HG02938 (cell line): ENCODE data around the gene OR1J2.
A peak's percentile ranks its signal among the peaks of the same experiment; 100 is the strongest.
"Not testable (repeated sequence)": the region's sequence is repeated elsewhere in the genome, so short reads cannot be mapped to it uniquely, and the experiment has no call there.

ENCODE experiments used
- ATAC-seq: cut with Tn5 transposase; IDR thresholded peaks from one replicate; pipeline ENCODE4 v1.9.1; 2021; ENCODE audit warnings: mild to moderate bottlenecking, moderate library complexity; ENCODE audit not compliant: unreplicated experiment

OR1J2 gene, protein sequence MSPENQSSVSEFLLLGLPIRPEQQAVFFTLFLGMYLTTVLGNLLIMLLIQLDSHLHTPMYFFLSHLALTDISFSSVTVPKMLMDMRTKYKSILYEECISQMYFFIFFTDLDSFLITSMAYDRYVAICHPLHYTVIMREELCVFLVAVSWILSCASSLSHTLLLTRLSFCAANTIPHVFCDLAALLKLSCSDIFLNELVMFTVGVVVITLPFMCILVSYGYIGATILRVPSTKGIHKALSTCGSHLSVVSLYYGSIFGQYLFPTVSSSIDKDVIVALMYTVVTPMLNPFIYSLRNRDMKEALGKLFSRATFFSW

DNA sequence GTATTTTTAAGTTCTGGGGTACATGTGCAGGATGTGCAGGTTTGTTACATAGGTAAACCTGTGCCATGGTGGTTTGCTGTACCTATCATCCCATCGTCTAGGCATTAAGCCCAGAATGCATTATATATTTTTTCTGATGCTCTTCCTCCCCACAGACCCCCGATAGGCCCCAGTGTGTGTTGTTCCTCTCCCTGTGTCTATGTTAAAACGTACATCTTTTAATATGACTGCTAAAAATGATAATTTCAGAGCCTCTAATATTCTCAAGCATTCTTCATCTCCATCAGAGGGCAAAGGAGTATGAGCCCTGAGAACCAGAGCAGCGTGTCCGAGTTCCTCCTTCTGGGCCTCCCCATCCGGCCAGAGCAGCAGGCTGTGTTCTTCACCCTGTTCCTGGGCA lies at the start of gene OR1J2:
Gene OR1J2 (plus strand): TSS at position 301 of the 400 bp plus-strand sequence. CDS start 0 bp downstream, at position 301.
- ATAC-seq = no peak

DNA sequence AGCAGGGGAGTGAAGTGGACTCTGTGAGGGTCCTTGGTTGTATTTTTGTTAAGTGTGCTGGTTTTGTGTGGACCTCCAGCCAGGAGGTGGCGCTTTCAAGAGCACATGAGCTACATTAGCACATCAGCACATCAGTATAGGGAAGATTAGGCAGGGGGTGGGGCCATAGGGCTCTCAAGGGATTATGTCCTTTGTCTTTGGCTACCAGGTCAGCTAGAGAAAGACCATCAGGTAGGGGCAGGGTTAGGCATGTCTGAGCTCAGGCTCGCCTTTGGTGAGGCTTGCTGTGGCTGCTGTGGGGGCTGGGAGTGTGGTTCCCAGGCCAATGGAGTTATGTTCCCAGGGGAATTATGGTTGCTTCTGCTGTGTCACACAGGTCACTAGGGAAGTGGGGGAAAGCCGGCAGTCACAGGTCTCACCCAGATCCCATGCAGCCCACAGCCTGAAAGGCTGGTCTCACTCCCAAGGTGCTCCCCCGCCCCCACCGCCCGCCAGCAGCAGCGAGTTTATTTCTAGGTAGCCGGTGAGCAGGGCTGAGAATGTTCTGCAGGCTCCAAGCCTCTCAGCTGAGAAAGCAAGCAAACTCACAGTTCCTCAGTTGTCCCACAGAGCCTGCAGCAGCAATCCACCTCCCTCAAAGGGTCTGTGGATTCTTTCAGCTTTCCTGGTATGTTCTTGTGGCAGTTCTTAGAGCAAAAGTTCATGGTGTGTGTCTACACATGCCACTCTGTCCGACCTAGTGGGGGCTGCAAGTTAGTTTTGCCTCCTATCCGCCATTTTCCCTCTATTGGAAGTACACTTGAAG lies 46.6 kb upstream of the OR1J2 start:
- no peak for ATAC-seq

DNA sequence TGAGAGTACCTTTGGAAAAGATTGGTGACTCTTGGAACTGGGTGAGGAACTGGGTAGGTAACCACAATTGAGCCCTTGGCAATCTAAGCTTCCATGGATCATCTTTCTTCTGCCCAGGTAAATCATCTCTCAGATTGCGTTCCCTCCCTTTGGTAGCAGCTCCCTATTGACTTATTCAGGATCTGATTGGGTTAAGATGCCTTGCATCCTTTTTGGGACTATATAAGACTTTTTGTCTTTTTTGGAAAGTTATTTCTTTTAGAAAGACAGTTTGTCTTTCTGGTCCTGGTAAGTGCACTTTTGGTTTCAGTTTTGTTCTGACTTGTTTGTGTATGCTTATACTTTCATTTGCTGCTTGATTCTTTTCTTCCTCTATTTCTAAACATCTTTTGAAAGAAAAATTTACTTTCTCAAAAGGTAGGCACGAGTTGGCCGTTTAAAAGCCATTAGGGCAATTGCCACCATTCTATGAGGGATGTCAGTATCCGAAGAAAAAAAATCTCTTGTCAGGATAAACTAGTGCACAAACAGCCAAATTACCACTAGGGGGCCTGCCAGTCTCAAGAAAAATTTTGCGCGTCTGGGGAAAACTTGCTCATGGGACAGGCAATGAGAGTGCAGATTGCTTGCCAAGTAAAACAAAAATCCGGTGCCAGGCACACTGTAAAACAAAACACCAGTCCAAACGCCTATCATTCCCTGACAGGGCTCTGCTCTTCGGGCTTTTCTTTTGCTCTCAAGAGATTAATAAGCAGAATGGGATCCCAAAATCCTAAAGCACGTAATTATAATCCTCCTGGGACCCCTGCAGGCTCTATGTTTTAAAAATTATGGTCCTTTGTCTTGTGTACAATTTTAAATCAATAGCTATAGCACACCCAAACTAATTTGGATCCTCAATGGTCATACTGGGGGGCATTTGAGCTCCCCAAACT lies 45.7 kb upstream of the OR1J2 start:
- ATAC-seq = peak; percentile 84

DNA sequence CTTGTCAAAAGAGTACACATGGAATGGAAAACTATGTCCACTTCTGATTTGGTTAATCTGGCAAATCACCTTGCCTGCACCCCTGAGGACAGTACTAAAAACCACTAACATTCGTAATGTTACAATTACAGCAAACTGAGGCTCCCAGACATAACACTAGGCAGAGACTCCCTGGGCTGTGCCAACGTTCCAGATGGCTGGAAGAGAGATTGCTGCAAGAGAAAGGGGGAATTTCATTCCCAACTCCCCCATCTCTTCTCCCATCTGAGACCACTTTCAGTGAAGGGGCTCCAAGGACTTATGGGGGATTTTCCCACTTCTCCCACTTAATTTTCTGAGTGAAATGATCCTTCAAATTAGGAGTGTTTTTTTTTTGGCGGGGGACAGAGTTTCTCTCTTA lies 44.1 kb upstream of the OR1J2 start:
- ATAC-seq = no peak

DNA sequence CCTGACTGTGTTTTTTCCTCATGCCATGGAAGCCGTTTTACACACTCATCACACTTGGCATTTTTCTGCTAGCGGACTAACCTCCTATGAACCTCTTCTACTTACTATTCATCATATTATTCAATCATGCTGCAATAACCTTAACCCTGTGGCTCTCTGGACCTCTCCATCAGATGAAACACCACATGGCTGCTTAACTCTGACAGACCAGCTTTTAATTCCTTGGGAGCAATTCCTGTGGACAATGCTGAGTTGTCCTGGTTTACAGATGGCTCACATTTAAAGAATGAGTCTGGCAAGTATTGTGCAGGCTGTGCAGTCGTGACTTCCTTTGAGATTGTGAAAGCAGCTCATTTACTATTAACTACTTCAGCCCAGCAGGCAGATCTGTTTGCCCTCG lies 41.9 kb upstream of the OR1J2 start:
- ATAC-seq = no peak

DNA sequence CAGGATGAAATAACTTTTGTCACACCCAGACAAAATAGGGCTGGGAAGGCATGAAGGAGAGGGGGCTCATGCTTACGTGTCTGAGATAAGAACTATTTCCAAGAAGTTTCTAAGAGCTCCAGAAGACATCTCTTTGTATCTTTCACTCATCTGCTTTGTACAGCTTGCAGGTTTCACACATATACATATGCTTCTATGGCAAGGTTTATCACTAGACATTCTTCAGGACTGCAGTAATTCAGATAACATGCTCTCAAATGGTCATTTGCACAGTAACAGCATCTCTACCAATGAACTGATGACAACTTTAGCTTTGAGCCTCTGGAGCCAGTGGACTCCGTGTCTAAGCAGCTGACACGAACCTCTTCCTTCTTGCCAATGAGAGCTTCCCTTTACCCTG lies 36.0 kb upstream of the OR1J2 start:
- no peak for ATAC-seq

DNA sequence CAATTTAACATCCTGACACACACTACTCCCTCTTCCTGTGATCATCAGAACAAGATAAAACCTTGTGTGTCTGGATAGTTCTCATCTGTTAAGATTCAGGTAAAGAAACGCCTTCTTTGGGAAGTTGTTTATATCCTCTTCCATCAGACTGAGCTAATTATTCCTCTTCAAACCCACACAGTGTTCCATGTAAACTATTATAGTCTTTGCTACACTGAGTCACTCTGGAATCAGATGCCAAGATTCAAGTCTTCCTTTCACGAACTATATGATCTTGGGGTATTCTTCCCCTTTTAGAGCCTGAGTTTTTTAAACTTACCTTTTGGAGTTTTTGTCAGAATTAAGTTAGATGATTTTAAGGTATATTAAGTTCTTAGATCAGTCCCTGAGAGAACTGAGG lies 34.9 kb upstream of the OR1J2 start:
- no peak for ATAC-seq

DNA sequence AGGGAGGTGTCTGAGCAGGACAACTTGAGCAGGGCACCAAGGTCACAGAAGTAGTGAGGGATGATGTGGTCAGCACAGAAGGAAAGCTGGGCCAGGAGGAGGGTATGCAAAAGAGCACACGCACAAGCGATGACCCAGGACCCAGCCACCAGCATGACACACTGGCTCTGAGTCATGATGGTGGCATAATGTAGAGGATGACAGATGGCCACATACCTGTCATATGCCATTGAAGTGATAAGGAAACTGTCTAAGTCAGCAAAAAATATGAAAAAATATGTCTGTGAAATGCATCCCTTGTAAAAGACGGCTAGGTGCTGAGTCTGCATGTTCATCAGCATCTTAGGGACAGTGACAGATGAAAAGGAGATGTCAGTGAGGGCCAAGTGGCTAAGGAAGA lies 33.3 kb upstream of the OR1J2 start:
- ATAC-seq = no peak

DNA sequence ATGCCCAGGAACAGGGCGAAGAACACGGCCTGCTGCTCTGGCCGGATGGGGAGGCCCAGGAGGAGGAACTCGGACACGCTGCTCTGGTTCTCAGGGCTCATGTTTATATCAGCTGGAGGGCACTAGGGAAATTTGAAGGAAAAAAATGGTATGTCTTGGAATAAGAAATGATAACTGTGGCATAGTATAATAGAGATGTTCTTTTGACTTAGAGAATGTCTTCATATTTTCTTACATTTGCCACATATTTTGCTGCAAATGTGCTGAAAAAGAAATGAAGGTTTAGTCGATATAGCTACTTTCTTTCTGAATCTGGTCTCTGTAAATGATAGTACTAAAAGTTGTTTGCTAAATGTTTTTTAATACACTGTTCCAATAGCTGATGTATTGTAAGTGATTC lies 32.8 kb upstream of the OR1J2 start, which contains the start of gene OR1J1:
Gene OR1J1 (minus strand): TSS at position 101 of the 400 bp plus-strand sequence. CDS start 0 bp downstream, at position 101.
- ATAC-seq = no peak

DNA sequence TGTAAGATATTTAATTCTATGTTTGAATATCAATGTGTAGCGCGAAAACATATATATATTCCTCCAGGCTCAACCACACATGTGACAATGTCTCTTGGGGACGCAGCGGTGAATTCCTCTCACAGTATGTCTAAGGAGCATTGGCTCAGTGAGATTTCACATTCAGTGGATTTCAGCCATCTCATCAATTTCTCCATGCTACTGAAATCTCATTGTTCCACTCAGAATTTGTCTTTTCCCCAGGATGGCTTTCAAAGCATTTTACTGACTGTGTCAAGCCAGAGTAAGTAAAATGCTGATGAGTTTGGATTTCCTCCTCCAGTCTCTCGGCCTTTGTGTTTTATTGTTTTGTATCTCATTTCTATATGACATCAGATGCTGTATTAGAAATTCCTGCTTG lies 31.5 kb upstream of the OR1J2 start:
- ATAC-seq = no peak

DNA sequence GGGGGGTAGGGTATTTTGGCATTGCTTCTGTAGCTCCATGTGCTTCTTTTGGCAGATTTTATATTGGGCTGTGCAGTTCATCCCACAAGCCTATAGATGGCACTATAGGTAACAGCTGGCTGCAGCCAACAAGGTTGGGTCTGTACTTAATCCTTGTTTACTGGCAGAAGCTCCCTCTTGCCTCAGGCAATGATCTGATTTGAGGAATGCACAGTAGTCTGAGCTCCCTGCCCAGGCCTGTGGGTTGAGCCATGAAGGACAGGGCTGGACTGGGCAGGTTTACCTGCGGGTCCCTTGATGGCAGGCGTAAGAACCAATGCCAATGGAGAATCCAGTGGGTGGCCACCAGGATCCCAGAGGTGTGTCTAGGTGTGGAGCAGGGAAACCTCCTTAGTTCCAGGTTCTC lies 11.7 kb upstream of the OR1J2 start:
- ATAC-seq = no peak

DNA sequence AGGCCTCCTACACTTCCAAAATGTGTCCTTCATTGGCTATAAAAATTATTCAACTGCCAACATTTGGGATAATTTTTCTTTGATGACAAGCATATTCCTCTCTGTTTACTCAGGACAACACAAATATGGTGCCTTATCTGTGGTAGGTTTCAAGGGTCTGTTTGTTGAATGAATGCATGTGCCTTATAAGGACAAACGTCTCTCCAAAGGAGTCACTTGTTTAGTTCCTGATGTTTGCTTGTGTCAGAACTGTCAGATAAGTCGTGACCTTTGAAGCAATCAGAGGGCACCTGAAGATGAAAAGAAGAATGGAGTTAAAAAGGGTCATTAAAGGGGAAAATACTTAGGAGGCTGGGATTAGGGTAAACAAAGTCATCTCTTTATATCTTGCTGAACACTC lies 3.6 kb upstream of the OR1J2 start:
- no peak for ATAC-seq

DNA sequence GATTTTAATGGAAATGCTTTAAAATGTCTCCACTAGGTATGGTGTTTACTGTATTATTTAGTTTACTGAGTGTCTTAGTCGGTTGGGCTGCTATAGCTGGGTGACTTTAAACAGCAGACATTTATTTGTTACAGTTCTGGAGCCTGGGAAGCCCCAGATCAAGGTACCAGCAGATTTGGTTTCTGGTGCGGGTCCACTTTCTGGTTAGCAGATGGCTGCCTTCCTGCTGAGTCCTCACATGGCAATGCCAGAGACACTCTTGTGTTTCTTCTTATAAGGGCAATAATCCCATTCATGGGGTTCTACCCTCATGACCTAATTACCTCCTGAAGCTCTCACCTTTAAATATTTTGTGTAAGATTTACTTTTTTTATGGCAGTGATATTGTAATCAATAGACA lies 7.6 kb downstream of the OR1J2 start:
- no peak for ATAC-seq

DNA sequence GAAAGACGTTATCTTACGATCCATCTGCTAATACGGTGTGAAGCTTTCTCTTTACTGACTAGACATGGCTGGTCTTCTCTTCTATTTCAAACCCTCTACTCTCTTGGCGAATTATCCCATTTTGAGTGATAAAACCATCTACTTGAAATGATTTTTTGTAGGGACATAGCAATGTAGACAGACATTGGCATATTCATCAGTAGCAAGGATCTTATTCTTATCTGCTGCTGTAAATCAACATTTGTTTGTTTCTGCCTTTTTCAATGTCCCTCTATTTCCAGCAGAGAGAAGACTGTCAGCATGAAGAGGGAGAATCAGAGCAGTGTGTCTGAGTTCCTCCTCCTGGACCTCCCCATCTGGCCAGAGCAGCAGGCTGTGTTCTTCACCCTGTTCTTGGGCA lies 8.2 kb downstream of the OR1J2 start, which contains the start of gene OR1J4:
Gene OR1J4 (plus strand): TSS at position 301 of the 400 bp plus-strand sequence. CDS start 0 bp downstream, at position 301.
- no peak for ATAC-seq

DNA sequence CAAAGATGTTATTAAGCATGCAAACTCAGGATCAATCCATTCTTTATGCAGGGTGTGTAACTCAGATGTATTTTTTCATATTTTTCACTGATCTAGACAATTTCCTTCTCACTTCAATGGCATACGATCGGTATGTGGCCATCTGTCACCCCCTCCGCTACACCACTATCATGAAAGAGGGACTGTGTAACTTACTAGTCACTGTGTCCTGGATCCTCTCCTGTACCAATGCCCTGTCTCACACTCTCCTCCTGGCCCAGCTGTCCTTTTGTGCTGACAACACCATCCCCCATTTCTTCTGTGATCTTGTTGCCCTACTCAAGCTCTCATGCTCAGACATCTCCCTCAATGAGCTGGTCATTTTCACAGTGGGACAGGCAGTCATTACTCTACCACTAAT lies 8.8 kb downstream of the OR1J2 start:
- no peak for ATAC-seq

DNA sequence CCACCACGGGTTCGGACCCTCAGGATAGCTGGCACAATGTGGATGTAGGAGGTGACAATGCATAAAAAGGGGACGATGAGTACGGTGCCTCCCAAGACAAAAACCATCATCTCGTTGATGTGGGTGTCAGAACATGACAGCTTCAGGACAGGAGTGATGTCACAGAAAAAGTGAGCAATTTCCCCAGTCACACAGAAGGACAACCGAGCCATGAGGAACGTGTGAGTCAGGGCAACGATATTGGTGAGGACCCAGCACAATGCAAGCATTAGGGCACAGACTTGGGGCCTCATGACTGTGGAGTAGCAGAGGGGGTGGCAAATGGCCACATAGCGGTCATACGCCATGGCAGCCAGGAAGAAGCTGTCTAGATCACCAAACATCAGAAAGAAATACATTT lies 16.0 kb downstream of the OR1J2 start:
- no peak for ATAC-seq

DNA sequence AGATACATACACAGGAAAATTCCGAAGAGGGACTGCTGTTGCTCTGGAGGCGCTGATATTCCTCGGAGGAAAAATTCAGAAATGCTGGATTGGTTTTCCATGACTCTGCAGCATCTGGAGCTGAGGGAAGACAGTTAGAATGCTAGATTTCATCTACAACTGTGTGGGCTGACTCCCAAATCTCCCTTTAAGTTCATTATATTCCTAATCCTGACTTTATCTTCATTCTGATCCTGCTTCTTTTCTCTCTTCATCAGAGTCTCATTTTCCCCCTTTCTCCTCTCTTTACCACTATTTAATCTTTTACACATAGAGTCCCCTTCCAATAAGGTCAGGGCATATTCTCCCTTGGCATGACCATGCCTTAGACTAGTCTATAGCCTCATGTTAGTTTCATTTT lies 16.6 kb downstream of the OR1J2 start, which contains the start of gene OR1N1:
Gene OR1N1 (minus strand): TSS at position 101 of the 400 bp plus-strand sequence. CDS start 0 bp downstream, at position 101.
- ATAC-seq = no peak

DNA sequence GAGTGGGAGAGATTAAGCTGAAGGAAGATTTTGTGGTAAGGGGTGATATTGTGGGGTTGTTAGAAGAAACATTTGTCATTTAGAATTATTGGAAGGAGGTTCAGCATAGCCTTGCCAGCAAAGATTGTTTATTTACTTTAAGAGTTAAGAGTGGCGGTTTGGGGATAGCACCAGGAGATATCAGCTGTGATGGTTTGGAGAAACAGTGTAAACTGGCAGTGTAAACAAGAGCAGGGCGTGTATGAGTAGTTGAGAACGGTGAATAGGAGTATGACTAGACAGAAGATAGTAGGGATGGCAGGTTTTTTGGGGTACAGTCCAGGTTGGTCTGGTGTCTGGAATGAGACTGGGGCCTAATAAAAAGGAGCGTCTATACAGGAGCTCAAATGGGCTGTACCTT lies 20.6 kb downstream of the OR1J2 start:
- not testable (repeated sequence) for ATAC-seq

DNA sequence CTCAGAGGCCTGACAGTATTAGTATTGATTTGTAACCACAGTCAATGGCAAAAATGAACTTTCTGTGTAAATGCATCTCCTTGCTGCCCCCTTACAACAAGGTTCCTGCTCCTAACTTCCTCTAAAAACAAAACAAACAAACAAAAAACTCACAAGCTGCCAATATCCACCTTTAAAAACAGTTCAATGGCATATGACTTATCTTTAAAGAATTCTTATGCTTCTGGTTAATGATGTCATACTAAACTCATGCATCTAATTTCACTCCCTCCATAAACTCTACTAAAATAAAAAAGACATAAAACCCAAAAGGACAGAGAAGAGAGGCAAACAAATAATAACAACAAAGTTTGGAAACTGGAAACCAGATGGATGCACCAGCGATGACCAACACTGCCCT lies 25.5 kb downstream of the OR1J2 start:
- no peak for ATAC-seq

DNA sequence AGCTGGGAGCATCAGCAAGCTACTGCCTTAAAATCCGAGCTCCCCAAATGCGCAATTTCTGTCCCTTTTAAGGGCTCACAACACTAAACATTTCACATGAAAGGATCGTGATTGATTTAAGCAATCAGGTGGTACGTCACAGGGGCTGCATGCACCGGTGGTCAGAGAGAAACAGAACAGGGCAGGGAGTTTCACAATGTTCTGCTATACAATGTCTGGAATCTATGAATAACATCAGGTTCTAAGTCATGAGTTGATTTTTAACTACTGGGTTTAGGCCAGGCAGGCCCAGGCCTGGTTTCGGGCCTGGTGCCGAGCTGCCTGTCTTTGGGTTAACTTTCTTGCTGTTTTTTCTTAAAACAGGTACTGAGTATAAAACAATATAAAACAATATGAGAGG lies 26.5 kb downstream of the OR1J2 start:
- ATAC-seq = not testable (repeated sequence)

DNA sequence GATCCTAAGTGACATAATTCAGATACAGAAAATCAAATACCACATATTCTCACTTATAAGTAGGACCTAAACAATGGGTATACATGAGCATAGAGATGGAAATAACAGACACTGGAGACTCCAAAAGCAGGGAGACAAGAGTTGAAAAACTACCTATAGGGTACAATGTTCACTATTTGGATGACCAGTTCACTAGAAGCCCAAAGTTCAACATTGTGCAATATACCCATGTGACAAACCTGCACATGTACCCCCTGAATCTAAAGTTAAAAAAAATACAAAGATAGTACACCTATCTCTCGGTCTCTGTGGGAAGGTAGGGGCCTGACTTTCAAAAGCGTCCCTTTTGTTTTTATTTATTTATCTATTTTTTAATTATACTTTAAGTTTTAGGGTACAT lies 28.2 kb downstream of the OR1J2 start:
- ATAC-seq = no peak
